ENCODE results near the gene ANO7.

DNA sequence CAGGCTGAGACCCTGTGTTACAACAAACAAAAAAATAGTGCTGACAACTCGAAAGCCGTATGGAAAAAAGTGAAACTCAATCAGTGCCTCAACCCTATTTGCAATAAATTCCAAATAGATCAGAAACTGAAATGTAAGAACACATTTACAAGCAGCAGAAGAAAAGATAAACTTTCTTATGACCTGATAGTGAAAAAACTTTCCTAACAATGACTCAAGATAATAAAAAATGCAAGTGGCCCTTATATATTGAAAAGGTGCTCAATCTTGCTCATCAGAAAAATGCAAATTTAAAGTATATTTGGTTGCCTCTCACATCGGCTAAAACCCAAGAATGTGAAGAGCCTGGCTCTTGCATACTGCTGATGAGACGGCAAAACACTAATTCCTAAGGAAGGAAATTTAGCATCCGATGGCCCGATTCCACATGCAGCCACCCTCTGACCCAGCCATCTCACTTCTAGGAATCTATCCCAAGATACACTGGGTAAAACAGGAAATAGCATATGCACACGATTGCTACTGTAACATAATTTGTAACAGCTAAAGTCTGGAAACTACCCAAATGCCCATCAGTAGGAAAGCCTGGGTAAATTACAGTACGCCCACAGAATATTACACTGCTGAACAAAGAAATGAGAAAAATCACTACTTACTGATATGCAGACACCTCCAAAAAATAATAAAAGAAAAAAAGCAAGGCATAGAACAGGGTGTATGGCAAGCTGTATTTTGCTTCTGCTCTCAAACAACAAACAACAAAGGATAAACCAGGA, 70.2 kb downstream of the ANO7 start:
- TF ChIP-seq, protein P1, sequence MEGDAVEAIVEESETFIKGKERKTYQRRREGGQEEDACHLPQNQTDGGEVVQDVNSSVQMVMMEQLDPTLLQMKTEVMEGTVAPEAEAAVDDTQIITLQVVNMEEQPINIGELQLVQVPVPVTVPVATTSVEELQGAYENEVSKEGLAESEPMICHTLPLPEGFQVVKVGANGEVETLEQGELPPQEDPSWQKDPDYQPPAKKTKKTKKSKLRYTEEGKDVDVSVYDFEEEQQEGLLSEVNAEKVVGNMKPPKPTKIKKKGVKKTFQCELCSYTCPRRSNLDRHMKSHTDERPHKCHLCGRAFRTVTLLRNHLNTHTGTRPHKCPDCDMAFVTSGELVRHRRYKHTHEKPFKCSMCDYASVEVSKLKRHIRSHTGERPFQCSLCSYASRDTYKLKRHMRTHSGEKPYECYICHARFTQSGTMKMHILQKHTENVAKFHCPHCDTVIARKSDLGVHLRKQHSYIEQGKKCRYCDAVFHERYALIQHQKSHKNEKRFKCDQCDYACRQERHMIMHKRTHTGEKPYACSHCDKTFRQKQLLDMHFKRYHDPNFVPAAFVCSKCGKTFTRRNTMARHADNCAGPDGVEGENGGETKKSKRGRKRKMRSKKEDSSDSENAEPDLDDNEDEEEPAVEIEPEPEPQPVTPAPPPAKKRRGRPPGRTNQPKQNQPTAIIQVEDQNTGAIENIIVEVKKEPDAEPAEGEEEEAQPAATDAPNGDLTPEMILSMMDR (IDR thresholded peaks at IDR 0.05), result no peak
- TF ChIP-seq EP300 (IDR thresholded peaks at IDR 0.05), result no peak

Measured in esophagus muscularis mucosa (tissue), 3 donors.